ENCODE results near the gene PREX1.

DNA sequence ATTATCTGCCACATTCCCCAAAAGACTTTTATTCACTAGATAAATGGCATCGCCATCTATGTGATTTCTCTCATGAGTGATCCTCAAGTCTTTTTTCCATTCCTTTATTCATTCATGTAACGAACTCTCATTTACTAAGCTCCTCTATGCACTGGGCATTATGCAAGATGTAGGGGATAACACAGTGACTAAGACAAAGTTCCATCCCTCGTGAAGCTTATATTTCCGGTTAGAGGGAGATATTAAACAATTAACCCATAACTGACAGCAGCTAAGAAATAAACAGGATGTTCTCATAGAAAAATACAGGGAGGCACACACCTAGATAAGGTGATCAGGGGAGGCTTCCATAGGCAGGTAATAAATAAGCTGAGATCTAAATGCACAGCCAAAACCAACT is 17.2 kb upstream of the PREX1 start:
- no peak for TF ChIP-seq STAT1 (IDR thresholded peaks at IDR 0.05; ENCODE audit: unreplicated experiment)
- TF ChIP-seq, protein P1, sequence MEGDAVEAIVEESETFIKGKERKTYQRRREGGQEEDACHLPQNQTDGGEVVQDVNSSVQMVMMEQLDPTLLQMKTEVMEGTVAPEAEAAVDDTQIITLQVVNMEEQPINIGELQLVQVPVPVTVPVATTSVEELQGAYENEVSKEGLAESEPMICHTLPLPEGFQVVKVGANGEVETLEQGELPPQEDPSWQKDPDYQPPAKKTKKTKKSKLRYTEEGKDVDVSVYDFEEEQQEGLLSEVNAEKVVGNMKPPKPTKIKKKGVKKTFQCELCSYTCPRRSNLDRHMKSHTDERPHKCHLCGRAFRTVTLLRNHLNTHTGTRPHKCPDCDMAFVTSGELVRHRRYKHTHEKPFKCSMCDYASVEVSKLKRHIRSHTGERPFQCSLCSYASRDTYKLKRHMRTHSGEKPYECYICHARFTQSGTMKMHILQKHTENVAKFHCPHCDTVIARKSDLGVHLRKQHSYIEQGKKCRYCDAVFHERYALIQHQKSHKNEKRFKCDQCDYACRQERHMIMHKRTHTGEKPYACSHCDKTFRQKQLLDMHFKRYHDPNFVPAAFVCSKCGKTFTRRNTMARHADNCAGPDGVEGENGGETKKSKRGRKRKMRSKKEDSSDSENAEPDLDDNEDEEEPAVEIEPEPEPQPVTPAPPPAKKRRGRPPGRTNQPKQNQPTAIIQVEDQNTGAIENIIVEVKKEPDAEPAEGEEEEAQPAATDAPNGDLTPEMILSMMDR (conservative IDR thresholded peaks at IDR 0.05; ENCODE audit: low read depth in 2 of 2): no peak
- no peak for TF ChIP-seq EZH2 (IDR thresholded peaks at IDR 0.05; ENCODE audit: low read depth, unreplicated experiment)
- TF ChIP-seq, protein P2, sequence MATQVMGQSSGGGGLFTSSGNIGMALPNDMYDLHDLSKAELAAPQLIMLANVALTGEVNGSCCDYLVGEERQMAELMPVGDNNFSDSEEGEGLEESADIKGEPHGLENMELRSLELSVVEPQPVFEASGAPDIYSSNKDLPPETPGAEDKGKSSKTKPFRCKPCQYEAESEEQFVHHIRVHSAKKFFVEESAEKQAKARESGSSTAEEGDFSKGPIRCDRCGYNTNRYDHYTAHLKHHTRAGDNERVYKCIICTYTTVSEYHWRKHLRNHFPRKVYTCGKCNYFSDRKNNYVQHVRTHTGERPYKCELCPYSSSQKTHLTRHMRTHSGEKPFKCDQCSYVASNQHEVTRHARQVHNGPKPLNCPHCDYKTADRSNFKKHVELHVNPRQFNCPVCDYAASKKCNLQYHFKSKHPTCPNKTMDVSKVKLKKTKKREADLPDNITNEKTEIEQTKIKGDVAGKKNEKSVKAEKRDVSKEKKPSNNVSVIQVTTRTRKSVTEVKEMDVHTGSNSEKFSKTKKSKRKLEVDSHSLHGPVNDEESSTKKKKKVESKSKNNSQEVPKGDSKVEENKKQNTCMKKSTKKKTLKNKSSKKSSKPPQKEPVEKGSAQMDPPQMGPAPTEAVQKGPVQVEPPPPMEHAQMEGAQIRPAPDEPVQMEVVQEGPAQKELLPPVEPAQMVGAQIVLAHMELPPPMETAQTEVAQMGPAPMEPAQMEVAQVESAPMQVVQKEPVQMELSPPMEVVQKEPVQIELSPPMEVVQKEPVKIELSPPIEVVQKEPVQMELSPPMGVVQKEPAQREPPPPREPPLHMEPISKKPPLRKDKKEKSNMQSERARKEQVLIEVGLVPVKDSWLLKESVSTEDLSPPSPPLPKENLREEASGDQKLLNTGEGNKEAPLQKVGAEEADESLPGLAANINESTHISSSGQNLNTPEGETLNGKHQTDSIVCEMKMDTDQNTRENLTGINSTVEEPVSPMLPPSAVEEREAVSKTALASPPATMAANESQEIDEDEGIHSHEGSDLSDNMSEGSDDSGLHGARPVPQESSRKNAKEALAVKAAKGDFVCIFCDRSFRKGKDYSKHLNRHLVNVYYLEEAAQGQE (IDR thresholded peaks at IDR 0.05; ENCODE audit: unreplicated experiment): no peak
- no peak for TF ChIP-seq EZH2phosphoT487 (IDR thresholded peaks at IDR 0.05; ENCODE audit: unreplicated experiment)
- TF ChIP-seq POLR2AphosphoS5 (IDR thresholded peaks at IDR 0.05; ENCODE audit: low read depth): no peak
